NOMO-1 treated with DMSO at 0.1 percent for 48 hours (cell line): Measurements from ENCODE around the gene MGST2.
A peak's percentile ranks its signal among the peaks of the same experiment; 100 is the strongest.

Source experiments
- DNase-seq: peaks from one replicate; lab custom pipeline; 2025; ENCODE audit not compliant: unreplicated experiment; lab: John Stamatoyannopoulos, UW

The MGST2 gene

GRCh38 chr4:139643042-139643895 lies 22.4 kb upstream of the MGST2 start:
- no peak for DNase-seq

GRCh38 chr4:139645458-139645857 lies 20.2 kb upstream of the MGST2 start:
- no peak for DNase-seq

GRCh38 chr4:139647184-139647583 lies 18.4 kb upstream of the MGST2 start:
- DNase-seq, result peak; percentile 16

- DNase-seq, result no peak
These were observed 17.7 kb upstream of the MGST2 start for GRCh38 chr4:139647952-139648351.

- DNase-seq, result peak; percentile 59
These were observed 14.1 kb upstream of the MGST2 start for GRCh38 chr4:139651282-139652194.

GRCh38 chr4:139654516-139654915 lies 11.1 kb upstream of the MGST2 start:
- no peak for DNase-seq

GRCh38 chr4:139655116-139655515 lies 10.5 kb upstream of the MGST2 start:
- peak; percentile 35 for DNase-seq

- peak; percentile 74 for DNase-seq
These were observed 8.8 kb upstream of the MGST2 start for GRCh38 chr4:139656614-139657486.

GRCh38 chr4:139658185-139658584 lies 7.4 kb upstream of the MGST2 start:
- DNase-seq, result no peak

- no peak for DNase-seq
These were observed 6.8 kb upstream of the MGST2 start for GRCh38 chr4:139658586-139659382.

- no peak for DNase-seq
These were observed 5.7 kb upstream of the MGST2 start for GRCh38 chr4:139659735-139660424.

GRCh38 chr4:139660568-139661043 lies 5.0 kb upstream of the MGST2 start:
- DNase-seq, result peak; percentile 77

GRCh38 chr4:139663561-139664138 lies 2.0 kb upstream of the MGST2 start:
- no peak for DNase-seq

GRCh38 chr4:139664442-139664841 lies 1.2 kb upstream of the MGST2 start:
- DNase-seq, result no peak

GRCh38 chr4:139665079-139665689 lies 435 bp upstream of the MGST2 start:
- DNase-seq, result no peak

GRCh38 chr4:139666735-139667281 lies 1.2 kb downstream of the MGST2 start:
- DNase-seq, result peak; percentile 79

GRCh38 chr4:139668036-139668435 lies 2.4 kb downstream of the MGST2 start:
- DNase-seq, result no peak

- no peak for DNase-seq
These were observed 3.1 kb downstream of the MGST2 start for GRCh38 chr4:139668658-139669201.
